ENCODE measurements around the gene PARD3. TPM values are rescaled to one million over a fixed set of nuclear protein-coding genes. Genes with fewer than 3 reads are reported as not detected.
"Not testable (repeated sequence)": the region's sequence is repeated elsewhere in the genome, so short reads cannot be mapped to it uniquely, and the experiment has no call there.

Gene PARD3
- total RNA-seq, 1 donor from 2014 or later, result 51.2 TPM

DNA sequence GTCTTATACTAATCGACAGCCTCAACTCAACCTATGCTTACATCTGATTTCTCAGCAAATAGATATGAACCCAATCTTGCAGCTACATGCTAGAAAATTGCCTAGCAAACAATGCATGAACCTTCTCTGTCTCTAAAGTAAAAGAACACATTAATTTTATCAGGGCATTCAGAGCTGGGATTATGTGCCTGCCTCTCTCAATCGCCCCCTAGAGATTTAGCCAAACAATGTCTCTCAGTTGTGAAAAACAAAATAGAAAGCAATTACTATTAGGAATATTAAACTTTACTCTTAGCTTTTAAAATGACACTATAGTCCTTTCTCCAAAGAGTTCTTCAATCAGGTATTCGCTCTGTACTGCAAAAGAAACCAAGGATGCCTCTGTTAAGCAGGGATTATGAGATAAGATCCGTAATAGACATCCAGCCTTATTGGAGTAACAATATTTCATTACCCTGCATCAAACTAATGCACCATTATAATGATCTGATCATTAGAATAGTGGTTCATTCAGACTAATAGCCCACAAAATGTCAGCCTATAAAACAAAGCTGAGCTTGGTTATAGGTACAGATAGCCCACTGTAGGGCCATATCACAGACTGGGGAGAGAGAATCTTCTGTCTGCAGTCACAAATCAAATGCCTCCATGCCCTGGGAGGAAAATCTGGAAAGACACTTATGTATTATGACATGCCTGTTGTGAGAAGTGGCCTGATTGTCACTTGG is 736.9 kb downstream of the PARD3 start:
- TF ChIP-seq, protein P1, sequence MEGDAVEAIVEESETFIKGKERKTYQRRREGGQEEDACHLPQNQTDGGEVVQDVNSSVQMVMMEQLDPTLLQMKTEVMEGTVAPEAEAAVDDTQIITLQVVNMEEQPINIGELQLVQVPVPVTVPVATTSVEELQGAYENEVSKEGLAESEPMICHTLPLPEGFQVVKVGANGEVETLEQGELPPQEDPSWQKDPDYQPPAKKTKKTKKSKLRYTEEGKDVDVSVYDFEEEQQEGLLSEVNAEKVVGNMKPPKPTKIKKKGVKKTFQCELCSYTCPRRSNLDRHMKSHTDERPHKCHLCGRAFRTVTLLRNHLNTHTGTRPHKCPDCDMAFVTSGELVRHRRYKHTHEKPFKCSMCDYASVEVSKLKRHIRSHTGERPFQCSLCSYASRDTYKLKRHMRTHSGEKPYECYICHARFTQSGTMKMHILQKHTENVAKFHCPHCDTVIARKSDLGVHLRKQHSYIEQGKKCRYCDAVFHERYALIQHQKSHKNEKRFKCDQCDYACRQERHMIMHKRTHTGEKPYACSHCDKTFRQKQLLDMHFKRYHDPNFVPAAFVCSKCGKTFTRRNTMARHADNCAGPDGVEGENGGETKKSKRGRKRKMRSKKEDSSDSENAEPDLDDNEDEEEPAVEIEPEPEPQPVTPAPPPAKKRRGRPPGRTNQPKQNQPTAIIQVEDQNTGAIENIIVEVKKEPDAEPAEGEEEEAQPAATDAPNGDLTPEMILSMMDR (conservative IDR thresholded peaks at IDR 0.05), result no peak
- Mint-ChIP-seq H3K4me1 (peaks cover 8% of the 10 kb centered on the region), H3K9me3 (no peaks in the 10 kb centered on the region), H3K27me3 (ENCODE audit: low read depth) (peaks cover 2% of the 10 kb centered on the region), H3K27ac (ENCODE audit: unreplicated experiment) (no peak overlapping the region), H3K36me3 (ENCODE audit: low read depth) (no peaks in the 10 kb centered on the region), H3K4me3 (no peak overlapping the region)
- no peak for DNase-seq (ENCODE audit: low read depth, low spot score)

DNA sequence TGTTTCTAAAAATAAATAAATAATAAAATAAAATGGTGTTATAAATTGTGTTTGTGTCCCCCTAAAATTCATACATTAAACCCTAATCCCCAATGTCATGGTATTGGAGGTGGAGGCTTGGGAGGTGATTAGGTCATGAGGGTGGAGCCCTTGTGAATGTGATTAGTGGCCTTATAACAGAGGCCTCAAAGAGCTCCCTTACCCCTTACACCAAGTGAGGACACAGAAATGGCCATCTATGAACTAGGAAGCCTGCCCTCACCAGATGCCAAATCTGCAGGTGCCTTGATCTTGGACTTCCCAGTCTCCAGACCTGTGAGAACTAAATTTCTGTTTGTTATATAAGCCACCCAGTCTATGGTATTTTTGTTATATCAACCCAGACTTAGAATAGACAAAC is 738.7 kb downstream of the PARD3 start:
- Mint-ChIP-seq H3K4me3 (no peak overlapping the region), H3K27me3 (ENCODE audit: low read depth) (peaks cover 2% of the 10 kb centered on the region), H3K27ac (ENCODE audit: unreplicated experiment) (no peak overlapping the region), H3K36me3 (ENCODE audit: low read depth) (peaks cover 2% of the 10 kb centered on the region), H3K4me1 (peaks cover 8% of the 10 kb centered on the region), H3K9me3 (peaks cover 7% of the 10 kb centered on the region)
- DNase-seq (ENCODE audit: low read depth, low spot score), result no peak
- TF ChIP-seq, protein P1 (conservative IDR thresholded peaks at IDR 0.05), result no peak

DNA sequence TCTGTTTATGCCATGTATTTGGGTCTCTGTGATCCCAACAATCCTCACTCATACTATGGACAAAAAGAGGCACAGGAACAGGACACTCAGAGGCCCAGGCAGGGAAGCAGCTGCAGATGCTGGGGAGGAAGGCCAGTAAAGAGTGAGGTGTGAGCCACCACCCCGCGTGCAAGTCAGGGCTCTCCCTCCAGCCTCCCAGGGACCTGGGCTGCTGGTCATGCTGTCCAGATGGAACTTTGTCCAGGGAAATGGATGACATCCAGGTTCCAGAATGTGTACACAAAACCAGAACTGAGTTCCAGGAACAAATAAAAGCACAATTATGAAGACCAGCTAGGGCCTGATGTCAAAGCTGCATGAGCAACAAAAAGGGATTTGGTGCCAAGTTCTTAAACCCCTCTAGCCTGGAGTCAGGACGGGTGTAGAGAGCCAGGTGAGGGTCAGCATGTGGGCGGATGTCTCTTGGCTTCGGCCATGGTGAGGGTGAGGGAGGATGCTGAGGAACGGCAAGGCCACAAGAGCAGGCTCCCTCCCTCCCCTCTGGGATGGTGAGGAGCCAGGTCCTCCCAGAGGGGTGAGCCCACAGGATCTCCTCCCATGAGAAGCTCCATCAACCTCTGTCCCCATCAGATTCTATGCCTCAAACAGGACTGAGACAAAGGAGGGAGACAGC is 739.7 kb downstream of the PARD3 start:
- DNase-seq (ENCODE audit: low read depth, low spot score), result no peak
- Mint-ChIP-seq H3K4me1 (peaks cover 8% of the 10 kb centered on the region), H3K36me3 (ENCODE audit: low read depth) (peaks cover 2% of the 10 kb centered on the region), H3K27ac (ENCODE audit: unreplicated experiment) (peak overlapping the region; percentile 27), H3K4me3 (no peak overlapping the region), H3K27me3 (ENCODE audit: low read depth) (no peaks in the 10 kb centered on the region), H3K9me3 (peaks cover 9% of the 10 kb centered on the region)
- TF ChIP-seq, protein P1 (conservative IDR thresholded peaks at IDR 0.05), result no peak

DNA sequence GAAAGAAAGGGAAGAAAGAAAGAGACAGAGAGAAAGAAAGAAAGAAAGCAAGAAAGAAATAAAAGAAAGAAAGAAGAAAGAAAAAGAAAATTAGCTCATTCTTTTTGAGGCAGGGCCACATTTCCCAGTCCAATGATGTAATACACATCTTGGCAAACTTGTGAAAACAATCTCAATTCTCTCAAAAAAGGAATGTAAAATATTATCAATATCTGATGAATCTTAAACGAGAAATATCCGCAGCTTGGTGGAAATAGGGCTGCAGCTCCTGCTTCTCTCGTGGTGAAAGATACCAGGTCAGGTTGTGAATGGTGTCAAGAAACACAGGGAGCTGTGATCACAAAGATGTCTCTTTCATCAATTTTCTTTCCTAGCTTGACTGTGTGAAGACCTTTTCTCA is 741.0 kb downstream of the PARD3 start:
- no peak overlapping the region for H3K27ac Mint-ChIP-seq (ENCODE audit: unreplicated experiment)
- no peak for DNase-seq (ENCODE audit: low read depth, low spot score)
- H3K27me3 Mint-ChIP-seq (ENCODE audit: low read depth), result no peaks in the 10 kb centered on the region
- peaks cover 8% of the 10 kb centered on the region for H3K4me1 Mint-ChIP-seq
- peaks cover 6% of the 10 kb centered on the region for H3K36me3 Mint-ChIP-seq (ENCODE audit: low read depth)
- no peak overlapping the region for H3K4me3 Mint-ChIP-seq
- TF ChIP-seq, protein P1 (conservative IDR thresholded peaks at IDR 0.05), result no peak
- H3K9me3 Mint-ChIP-seq, result peaks cover 13% of the 10 kb centered on the region

DNA sequence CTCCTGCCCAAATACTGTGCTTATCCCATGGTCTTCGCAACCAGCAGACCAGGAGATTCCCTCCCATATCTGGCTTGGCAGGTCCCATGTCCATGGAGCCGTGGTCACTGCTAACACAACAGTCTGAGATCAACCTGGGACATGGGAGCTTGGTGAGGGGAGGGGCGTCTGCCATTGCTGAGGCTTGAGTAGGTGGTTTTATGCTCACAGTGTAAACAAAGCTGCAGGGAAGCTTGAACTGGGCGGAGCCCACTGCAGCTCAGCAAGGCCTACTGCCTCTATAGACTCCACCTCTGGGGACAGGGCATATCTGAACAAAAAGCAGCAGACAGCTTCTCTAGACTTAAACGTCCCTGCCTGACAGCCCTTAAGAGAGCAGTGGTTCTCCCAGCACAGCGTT is 747.4 kb downstream of the PARD3 start:
- not testable (repeated sequence) for H3K4me3 Mint-ChIP-seq
- H3K36me3 Mint-ChIP-seq (ENCODE audit: low read depth), result peaks cover 18% of the 10 kb centered on the region

DNA sequence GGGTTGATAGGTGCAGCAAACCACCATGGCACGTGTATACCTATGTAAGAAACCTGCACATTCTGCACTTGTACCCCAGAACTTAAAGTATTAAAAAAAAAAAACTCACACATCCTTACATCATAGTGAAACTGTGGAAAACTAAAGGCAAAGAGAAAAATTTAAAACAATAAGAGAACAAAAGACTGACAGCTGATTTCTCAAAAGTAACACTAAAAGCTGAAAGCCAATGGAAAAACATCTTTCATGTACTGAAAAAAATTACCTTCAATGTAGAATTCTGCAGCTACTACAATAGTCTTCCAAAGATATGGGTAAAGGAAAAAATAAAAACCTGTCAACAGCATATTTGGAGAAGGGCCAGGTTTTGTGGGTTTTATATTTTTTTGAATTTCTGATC is 751.5 kb downstream of the PARD3 start:
- Mint-ChIP-seq H3K4me3 (no peak overlapping the region), H3K4me1 (no peaks in the 10 kb centered on the region)

More for the DNA sequence above, 747.4 kb downstream of the PARD3 start:
- H3K27ac Mint-ChIP-seq (ENCODE audit: unreplicated experiment); DNase-seq (ENCODE audit: low read depth, low spot score); H3K27me3 Mint-ChIP-seq (ENCODE audit: low read depth); H3K4me1 Mint-ChIP-seq: not testable (repeated sequence)
- peaks cover 34% of the 10 kb centered on the region for H3K9me3 Mint-ChIP-seq

More for the DNA sequence above, 751.5 kb downstream of the PARD3 start:
- DNase-seq (ENCODE audit: low read depth, low spot score), result no peak
- Mint-ChIP-seq H3K27ac (ENCODE audit: unreplicated experiment) (no peak overlapping the region), H3K27me3 (ENCODE audit: low read depth) (no peaks in the 10 kb centered on the region), H3K36me3 (ENCODE audit: low read depth) (peaks cover 11% of the 10 kb centered on the region), H3K9me3 (peaks cover 27% of the 10 kb centered on the region)
- TF ChIP-seq, protein P1 (conservative IDR thresholded peaks at IDR 0.05), result no peak

Measured in neural crest cell (in vitro differentiated cells).